ENCODE results near the gene FZD7.
A peak's percentile ranks its signal among the peaks of the same experiment; 100 is the strongest.

The FZD7 gene

DNA sequence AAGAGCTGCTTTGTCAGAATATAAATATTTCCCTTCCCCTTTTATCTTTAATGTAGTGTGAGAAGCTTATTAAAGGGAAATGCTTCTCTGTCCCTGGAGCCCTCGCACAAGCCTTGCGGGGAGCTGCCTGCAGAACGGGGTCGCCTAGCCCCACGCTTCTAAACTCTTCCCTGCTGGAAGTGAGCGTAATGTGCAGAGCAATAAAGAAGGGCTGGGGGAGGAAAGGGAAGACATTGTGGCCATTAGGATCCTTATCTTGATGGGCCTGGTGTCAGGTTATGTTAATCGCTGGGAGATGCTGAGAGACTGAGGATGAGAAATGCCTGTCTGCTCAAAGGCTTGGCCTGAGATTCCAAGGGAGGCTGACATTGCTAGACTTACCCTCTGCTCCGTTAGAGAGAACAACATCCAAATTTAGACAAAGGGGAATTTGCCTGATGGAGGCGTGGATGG lies 18.9 kb upstream of the FZD7 start:
- no peak for DNase-seq

DNA sequence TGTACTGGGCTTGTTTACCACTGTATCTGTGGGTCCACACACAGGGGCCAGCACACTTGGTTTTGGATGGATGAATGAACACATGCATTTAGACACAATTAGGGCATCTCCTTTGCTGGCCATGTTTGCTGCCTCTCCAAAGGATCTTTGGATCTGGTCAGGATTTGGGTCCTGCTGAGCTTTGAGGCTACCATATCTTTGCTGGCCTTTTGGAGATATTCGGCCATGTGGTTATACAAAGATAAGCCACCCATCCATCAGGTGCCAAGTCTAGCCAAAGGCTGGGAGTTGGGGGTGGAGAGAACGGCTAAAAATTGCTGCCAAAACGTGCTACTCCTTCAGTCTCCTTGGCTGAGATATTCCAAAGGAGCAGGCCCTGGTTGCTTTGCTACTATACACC lies 18.2 kb upstream of the FZD7 start:
- DNase-seq: no peak

DNA sequence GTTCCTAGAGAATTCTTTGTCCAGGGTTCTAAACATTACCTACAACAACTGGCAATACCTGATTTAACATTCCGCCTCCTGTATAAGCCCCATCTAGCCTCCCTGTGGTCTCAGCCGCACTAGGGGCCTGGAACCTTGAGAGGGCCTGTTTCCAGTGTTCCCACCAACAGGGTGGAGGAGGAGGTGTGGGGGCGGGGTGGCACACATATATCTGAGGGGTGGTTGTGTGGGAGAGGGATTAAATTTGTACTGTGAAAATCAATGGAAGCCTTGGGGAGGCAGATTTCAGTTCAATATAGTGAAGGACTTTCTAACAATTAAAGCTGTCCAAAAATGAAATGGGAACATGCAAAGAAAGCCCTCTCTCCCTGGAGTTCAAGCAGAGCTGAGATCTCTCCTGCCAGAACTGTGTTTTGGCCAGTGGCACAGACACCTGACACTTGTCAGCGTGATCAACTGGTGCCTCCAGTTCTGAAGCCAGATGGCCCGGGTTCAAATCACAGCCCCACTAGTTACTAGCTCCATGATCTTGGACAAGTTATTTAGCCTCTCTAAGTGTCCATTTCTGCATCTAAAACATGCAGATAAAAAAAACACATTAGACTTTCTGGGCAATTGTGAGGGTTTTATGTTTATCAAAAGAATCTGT lies 17.0 kb upstream of the FZD7 start:
- DNase-seq: no peak

DNA sequence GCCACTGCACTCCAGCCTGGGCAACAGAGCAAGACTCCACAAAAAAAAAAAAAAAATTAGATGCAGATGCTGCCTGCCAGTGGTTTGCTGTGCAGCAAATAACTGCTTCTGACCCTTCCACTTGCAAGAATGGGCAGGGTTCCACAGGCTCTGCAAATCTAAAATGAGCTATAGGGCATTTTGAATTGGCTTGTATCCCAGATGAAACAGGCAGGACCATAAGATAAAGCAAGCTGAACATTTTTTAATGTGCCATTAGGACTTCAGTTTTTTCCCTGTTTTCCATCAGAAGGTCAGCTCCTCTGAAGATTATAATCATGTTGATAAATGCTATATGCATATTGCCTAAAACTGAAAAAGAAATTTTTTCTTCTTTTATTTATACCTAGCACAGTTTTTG lies 15.7 kb upstream of the FZD7 start:
- no peak for DNase-seq

DNA sequence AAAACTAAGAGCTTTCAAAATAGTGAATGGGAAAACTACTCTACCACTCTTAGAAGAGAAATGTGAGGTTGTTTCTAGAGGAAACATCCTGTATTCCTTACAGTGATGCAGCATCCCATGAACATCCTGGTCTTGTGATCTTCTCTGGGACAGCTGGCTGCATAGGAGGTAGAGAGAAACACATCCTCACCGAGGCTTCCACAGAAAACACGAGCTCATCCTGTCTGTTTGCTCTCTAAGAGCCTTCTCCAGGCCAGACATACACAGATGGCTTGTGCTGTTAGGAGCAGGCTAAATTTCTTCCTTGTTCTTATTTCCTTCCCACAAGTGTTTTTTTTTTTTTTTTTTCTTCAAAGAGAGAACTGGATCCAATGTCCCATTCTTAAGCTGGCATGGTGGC lies 14.7 kb upstream of the FZD7 start:
- DNase-seq: no peak

DNA sequence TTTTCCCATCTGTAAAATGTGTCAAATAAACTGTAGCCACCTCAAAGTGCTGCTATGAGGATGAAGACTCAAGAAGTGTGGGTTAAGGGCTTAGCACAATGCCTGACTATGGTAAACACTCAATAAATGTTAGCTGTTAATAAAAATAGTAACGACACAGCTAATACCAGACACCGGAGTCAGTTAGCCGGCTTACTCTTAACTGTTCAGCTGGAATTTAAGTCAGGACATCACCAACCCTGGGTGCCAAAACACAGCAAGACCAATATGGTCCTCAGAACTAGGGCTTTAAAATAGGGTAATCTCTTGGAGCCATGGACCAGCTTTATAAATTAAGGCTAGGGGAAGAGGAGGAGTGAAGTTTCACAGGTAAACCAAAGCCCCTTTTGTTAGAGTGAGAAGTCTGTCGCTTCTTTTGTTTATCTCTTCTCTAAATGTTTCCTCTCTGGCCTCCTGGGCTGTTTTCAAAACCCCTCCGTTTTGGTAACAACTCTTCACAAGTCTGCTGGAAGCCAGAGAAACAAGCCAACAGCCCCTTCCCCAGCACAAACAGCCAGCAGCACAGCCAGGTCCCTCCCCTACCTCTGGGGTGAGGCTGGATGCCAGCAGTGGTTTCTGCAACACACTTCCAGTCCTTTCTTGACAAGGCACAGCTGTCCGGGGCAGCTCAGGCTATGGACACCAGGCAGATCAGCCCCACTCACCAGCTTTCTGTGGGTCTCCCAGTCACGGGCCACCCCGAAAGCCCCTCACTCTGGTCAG lies 13.8 kb upstream of the FZD7 start:
- no peak for DNase-seq

DNA sequence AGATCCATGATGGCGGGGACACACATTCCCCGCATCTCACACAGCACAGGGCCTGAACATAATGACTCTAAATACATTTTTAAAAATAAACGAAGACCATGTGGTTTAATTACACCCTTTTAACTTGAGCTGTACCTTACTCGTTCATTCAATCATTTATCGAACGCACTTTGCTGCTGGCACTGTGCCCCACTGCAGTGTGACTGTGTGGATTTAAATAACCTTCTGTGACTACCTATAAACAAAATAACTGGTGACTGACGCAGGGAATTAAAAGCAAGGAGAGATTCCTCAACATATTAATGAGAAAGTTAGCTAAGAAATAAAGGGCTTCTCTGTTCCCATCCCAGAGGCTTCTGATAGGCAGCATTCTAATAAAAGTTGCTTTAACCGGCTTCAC lies 10.9 kb upstream of the FZD7 start:
- no peak for DNase-seq

DNA sequence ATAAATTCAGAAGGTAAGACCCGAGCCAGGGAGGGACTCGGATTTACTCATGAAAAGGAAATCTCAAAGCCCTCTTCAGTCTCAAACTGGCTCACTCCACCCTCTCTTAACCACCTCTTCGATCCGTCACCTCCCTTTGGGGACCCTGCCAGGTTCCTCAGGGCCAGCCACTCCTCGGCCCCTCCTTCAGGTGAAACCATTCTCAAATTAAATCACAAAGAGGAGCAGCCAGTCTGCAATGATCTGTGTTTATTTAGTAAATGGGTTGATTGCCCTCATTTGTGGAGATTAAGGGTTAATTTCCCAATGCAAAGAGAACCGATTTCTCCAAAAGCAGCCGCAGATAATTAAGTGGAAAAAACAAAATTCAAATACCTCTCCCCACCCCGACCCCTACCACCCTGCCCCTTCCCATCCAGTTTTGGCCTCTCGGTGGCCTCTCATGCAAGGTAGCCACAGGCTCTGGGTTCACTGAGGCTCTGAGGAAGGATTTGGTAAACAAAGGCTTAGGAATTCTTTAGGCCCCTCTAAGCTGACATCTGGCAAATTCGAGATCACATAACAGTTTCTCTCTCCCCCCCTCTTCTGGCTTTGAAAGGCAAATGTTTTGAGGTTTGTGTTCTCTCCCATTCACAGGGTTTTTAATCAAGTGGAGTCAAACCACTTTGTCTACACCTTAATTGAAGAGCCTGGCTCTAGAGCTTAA lies 10.3 kb upstream of the FZD7 start:
- no peak for DNase-seq

DNA sequence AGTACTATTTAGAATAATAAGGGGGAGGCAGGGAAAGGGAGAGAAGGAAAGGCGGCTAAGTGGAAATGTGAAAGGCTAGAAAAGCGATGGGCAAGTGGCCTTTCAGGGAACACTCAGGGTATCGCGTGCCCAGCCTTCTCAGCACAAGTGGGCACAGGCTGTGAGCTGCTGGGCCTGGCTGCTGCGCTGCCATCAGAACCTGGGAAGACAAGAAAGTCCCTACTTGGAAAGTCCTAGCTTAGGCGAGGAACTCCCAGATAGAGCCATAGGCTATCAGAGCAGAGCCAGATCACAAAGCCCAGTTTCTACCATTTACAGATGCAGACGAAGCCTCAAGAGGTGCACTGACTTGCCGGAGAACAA lies 9.8 kb upstream of the FZD7 start:
- DNase-seq: no peak

DNA sequence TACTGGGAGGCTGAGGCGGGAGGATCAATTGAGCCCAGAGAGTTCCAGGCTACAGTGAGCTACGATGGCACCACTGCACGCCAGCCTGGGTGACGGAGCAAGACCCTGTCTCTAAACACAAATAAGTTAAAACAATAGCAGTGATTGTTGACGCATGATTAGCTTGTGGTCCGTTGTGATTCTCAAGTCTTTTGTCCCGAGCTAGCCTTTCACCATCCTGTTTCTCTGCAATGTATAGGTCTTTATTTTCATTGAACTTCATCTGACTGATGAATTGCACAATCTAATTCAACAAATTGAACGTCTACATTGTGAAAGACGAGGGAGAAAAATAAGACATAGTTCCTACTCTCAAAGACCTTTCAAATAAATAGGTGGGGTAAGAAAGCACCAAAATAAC lies 8.8 kb upstream of the FZD7 start:
- DNase-seq: no peak

DNA sequence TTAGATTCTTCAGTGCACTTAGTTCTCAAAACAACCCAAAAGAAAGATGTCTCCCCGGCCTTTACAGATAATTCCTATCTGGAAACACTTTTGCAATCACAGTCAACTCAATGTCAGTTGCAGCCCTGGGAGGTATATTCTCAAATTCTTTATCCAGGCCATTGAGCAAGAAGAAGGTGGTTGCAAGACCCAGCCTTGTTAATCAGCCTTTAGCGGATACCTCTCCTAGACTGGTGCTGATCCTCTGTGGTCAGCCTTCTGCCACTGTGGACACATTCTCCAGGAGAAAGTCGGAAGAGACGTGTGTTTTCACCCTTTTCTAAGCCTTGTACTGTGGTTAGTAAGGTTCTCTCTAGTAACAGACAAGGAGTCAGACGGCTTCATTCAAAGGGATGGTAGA lies 7.8 kb upstream of the FZD7 start:
- no peak for DNase-seq

DNA sequence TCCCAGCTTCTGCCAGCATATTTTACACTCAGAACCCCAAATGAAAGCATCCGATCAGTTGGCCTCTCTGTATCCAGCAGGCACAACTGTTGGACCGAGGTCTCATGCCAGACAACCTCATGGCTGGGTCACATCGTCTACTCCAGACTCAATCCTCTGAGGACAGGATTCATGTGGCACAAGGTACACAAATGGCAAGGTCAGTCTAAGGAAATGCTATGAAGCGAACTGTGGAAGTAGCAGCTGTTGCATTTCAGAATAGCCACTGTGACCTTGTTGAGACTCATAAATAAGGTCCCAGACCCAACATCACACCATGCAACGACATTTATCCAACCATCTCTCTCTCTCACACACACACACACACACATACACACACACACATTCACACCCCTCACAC lies 7.1 kb upstream of the FZD7 start:
- no peak for DNase-seq

DNA sequence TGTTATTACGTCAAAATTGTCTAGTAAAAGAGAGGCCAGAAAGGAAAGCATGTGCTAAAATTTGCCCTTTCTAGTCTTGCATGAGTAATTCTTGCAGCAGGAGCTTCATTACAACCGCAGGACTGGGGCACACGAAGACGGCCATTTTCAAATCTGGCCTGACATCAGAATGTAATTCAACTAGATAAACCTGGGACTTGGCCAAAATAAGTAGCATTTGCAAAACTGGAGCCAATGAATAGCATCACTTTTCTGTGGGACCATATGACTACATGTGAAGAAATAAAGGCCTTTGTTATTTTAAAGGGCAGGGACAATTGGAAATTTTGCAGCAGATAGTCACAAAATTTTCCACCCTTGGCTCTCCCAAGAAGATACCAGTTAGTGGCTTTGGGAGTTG lies 3.0 kb upstream of the FZD7 start:
- DNase-seq: no peak

DNA sequence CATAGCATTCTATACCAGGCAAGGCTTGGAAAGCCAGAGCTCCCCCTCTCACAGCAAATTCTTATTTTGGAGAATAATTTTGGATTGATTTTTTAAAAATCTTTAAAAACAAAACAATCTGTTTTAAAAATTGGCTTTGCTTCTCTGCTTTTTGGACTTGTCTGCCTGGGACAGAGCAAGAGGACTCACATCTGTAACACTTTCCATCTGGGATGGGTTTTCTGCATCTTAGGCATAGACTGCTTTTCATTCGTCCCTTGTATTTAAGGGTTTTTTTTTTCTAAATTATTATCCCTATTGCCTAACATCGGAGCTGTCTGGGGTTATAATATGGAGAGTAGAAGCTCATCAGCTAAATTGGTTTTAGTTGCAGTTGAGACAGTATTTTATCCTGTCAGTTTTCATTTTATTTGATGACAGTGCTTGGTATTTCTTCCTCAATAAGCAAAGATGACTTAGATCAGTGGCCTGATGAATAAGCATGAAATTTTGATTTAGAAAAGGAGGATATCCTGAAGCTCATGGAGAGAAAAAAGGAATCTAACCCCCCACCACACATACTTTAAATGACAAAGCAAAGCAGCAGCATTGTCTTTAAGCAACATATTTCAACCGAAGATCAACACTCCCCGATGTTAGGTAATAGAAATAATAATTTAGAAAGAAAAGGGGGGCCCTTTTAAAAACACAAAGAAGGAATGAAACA lies 2.3 kb upstream of the FZD7 start:
- DNase-seq: no peak

DNA sequence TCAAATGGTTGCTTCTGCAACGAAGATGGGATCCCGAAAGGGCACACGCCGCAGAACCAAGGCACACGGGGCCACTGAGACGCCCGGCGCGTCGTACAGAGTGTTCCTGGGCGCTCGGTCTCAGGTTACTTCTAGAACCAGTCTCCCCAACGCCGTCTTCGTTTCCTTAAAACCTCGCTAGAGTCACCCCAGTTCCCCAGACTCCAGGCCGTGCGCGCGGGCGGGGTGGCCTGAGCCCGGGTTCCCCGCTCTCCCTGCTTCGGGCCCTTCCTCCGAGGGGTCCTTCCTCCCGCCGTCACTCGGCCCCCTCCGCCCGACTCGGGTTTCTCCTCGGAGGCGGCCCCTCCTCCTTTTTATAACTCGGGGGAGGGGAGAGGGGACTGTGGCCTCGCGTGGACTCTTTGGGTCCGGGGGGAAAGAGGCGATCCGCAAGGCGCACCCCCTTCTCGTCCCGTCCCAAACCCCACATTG lies 774 bp upstream of the FZD7 start:
- DNase-seq: peak; percentile 36

DNA sequence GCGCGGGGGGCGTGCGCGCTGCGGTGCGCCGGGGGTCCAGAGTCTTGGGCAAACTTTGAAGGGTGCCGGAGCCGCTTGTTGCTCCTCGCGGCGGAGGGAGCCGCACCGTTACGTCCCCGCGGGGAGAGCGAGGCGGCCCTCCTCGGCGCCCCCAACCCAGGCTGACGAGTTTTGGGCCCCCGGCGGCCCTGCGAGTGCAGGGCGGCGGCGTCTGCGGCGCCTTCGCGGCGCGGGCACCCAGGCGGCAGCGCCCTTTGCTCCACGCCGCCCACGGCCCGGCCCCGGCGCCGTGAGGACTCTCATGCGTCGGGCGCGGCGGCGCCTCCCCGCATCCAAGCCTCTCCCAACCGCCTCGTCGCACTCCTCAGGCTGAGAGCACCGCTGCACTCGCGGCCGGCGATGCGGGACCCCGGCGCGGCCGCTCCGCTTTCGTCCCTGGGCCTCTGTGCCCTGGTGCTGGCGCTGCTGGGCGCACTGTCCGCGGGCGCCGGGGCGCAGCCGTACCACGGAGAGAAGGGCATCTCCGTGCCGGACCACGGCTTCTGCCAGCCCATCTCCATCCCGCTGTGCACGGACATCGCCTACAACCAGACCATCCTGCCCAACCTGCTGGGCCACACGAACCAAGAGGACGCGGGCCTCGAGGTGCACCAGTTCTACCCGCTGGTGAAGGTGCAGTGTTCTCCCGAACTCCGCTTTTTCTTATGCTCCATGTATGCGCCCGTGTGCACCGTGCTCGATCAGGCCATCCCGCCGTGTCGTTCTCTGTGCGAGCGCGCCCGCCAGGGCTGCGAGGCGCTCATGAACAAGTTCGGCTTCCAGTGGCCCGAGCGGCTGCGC lies 814 bp downstream of the FZD7 start:
- peak; percentile 22 for DNase-seq

DNA sequence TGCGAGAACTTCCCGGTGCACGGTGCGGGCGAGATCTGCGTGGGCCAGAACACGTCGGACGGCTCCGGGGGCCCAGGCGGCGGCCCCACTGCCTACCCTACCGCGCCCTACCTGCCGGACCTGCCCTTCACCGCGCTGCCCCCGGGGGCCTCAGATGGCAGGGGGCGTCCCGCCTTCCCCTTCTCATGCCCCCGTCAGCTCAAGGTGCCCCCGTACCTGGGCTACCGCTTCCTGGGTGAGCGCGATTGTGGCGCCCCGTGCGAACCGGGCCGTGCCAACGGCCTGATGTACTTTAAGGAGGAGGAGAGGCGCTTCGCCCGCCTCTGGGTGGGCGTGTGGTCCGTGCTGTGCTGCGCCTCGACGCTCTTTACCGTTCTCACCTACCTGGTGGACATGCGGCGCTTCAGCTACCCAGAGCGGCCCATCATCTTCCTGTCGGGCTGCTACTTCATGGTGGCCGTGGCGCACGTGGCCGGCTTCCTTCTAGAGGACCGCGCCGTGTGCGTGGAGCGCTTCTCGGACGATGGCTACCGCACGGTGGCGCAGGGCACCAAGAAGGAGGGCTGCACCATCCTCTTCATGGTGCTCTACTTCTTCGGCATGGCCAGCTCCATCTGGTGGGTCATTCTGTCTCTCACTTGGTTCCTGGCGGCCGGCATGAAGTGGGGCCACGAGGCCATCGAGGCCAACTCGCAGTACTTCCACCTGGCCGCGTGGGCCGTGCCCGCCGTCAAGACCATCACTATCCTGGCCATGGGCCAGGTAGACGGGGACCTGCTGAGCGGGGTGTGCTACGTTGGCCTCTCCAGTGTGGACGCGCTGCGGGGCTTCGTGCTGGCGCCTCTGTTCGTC lies 1.7 kb downstream of the FZD7 start:
- DNase-seq: peak; percentile 30

DNA sequence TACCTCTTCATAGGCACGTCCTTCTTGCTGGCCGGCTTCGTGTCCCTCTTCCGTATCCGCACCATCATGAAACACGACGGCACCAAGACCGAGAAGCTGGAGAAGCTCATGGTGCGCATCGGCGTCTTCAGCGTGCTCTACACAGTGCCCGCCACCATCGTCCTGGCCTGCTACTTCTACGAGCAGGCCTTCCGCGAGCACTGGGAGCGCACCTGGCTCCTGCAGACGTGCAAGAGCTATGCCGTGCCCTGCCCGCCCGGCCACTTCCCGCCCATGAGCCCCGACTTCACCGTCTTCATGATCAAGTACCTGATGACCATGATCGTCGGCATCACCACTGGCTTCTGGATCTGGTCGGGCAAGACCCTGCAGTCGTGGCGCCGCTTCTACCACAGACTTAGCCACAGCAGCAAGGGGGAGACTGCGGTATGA lies 2.3 kb downstream of the FZD7 start:
- no peak for DNase-seq

DNA sequence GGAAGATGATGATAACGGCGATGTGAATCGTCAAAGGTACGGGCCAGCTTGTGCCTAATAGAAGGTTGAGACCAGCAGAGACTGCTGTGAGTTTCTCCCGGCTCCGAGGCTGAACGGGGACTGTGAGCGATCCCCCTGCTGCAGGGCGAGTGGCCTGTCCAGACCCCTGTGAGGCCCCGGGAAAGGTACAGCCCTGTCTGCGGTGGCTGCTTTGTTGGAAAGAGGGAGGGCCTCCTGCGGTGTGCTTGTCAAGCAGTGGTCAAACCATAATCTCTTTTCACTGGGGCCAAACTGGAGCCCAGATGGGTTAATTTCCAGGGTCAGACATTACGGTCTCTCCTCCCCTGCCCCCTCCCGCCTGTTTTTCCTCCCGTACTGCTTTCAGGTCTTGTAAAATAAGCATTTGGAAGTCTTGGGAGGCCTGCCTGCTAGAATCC lies 3.0 kb downstream of the FZD7 start:
- no peak for DNase-seq

DNA sequence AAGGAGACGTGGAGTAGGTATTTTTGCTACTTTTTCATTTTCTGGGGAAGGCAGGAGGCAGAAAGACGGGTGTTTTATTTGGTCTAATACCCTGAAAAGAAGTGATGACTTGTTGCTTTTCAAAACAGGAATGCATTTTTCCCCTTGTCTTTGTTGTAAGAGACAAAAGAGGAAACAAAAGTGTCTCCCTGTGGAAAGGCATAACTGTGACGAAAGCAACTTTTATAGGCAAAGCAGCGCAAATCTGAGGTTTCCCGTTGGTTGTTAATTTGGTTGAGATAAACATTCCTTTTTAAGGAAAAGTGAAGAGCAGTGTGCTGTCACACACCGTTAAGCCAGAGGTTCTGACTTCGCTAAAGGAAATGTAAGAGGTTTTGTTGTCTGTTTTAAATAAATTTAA lies 3.4 kb downstream of the FZD7 start:
- no peak for DNase-seq

DNA sequence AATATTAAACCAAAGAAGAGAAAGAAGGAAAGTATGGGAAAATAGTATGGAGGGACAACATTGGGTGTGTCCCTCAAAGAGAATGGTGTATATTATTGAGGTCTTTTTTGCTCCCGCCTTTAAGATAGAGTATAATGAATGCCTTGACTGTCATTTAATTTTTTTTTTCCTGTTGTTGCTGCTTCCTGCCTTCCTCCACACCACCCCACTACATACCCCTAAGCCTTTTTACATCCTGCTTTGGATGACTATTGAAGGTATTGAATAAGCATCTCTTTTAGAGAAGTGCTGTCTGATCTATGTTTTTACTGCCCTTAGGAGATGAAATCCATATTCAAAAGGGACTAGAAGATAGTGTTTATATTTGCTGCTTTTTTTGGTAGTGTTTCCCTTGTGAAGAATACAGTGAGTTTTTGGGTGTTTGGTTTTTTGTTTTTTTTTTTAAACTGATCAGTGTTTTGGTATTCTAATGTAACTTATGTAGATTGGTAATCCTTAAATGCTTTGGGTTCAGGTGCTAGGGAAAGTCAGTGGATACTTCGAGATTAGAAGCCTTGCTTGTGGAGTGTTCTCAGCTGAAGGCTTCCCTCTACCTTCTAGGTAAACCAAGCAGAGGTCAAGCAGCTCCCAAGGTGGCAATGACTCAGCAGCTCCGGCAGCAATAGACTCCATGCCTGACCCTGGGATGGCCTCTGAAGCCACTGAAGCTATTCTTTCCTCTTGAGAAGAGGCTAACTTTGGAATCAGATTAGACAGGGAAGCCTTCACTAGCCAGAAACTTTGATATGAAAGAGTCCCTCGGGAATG lies 5.0 kb downstream of the FZD7 start:
- no peak for DNase-seq

Measured in CD4-positive, alpha-beta T cell treated with Interleukin-21 for 1 hour (primary cell).